OCI-LY3 (cell line): ENCODE data around the gene PLA2G2D.

Experiments used
- CTCF ChIP-seq: fragments of 200-600, 300-600 bp; sonication (generic); IDR thresholded peaks from 2 replicates; pipeline ENCODE4 v1.5.1; 2014; ENCODE audit warnings: antibody characterized with exemption, low read length, low read depth
- EZH2phosphoT487 ChIP-seq: fragments of 200-600 bp; shearing (Covaris generic); IDR thresholded peaks from 2 replicates; pipeline ENCODE4 v1.6.1; 2018; ENCODE audit warnings: antibody characterized with exemption, mixed run types, low read depth

GRCh38 chr1:20126041-20126805 is 6.9 kb upstream of the PLA2G2D start:
- TF ChIP-seq CTCF = no peak
- TF ChIP-seq EZH2phosphoT487 = no peak
